NOMO-1 treated with dmso at 0.1 percent for 144 hours (cell line): ENCODE data around the gene BDNF.

Experiments used
- DNase-seq: peaks from one replicate; lab custom pipeline; 2025; ENCODE audit not compliant: unreplicated experiment; lab: John Stamatoyannopoulos, UW

The BDNF gene

DNA sequence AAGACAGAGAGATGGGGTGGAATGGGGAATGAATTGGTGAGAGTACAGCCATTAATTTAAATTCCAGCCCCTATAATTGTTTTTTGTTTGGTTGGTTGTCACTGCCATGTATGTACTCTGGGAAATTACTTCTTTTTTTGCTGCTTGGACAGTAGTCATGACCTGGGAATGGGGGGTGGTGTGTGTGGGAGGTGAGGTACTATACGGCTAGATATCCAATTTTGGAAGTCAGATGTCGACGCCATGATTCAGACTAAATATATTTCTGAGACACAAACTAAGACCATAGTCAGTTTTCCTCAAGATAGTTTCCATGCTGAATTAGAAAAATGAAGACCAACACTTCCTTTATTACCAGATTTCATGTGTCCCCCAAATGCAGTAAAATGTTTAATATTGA lies 7.4 kb upstream of the BDNF start:
- no peak for DNase-seq

- no peak for DNase-seq
Measured at GRCh38 chr11:27705873-27706820, 5.9 kb upstream of the BDNF start.

DNA sequence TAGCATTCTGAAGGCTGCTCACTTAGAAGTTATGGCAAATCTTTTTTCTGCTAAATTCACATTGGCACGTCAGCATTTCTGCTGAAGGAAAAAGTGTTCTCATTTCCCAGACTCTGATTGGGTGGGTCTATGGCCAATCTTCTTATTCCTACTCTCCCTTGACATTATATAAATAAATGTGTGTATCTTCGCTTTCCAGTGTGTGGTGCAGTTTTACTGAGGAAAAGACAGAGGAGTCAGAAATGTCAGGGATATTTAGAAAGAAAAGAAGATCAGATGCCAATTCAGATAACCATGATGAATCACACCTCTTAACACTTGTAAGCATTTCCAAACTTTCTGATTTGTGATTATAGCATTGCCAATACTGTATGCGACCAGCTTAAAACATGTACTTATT lies 3.2 kb upstream of the BDNF start:
- DNase-seq = no peak

- no peak for DNase-seq
Measured at GRCh38 chr11:27702811-27703210, 2.6 kb upstream of the BDNF start.

- peak; percentile 21 for DNase-seq
Measured at GRCh38 chr11:27701355-27702105, 1.3 kb upstream of the BDNF start.

DNA sequence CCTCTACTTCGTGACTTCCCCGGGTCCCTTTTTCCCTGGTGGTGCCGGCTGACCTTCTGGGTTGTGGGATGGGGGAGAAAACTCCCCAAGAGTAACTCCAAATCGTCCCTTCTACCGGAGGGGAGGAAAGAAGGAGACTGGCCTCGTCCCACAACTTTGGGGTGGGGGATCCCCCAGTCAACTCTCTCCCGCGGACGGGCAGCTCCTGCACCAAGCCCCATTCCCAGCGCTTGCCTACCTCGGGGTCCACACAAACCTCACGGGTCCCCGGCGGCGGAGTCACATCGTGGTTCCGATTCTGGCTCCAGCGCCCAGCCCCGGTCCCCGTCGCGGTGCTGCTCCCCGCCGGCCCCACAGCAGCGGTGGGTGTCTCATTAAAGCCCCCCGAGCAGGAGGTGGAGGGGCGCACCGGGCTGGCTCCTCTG lies 317 bp downstream of the BDNF start:
- DNase-seq = no peak

DNA sequence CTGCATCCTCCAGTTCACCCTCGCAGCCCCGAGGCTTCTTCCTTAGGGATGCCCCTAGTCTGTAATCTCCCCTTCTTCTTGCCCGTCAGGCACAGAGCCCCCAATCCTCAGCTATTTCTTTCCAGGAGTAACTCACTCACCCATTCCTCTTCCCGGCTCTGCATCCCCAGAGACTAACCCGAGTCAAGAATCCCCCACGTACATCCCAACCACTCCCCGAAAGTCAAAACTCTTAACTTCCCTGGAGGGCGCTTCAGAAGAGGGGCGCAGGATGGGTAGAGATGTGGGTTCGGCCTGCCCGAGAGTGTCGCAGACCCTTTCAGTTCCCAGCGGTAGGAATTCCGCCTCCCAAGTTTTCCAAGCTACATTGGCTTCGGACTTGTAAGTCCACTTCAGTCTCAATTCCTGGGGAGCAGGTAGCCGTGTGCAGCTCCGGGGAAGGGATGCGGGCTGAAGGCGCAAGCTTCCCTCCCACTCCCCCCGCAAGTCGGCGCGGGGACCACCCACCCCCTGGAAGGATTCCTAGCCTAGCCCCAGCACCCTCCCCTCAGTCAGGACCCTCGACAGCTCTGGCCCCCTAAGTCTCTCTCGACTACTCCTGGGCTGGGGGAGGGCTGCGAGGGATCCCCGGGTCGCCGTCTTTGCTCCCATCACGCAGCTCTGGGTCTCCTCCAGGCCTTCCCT lies 871 bp downstream of the BDNF start:
- no peak for DNase-seq

- peak; percentile 40 for DNase-seq
Measured at GRCh38 chr11:27698872-27699241, 1.4 kb downstream of the BDNF start.

- DNase-seq = no peak
Measured at GRCh38 chr11:27697679-27698275, 2.5 kb downstream of the BDNF start.

- DNase-seq = no peak
Measured at GRCh38 chr11:27696961-27697360, 3.3 kb downstream of the BDNF start.

GRCh38 chr11:27696115-27696514 lies 4.1 kb downstream of the BDNF start:
- no peak for DNase-seq

- DNase-seq = no peak
Measured at GRCh38 chr11:27694992-27695391, 5.3 kb downstream of the BDNF start.

DNA sequence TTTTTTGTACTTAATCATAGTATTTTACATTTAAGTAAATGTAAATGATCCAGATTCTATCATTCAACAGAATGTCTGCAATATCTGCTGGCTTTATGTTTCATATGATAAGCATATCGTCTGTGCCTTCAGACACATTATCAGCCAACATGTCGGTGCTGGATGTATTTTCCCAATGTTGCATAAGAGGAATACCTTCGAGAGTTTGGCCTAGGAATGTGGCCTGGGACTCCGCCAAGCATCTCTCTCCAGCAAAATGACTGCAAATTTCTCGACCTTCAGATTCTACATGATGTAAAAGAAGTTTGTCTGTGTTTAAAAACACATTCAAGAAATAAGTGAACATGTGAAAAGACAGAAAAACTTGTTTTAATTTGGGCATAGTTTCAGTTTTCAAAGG lies 6.9 kb downstream of the BDNF start:
- DNase-seq = no peak

- DNase-seq = no peak
Measured at GRCh38 chr11:27692781-27693180, 7.5 kb downstream of the BDNF start.

DNA sequence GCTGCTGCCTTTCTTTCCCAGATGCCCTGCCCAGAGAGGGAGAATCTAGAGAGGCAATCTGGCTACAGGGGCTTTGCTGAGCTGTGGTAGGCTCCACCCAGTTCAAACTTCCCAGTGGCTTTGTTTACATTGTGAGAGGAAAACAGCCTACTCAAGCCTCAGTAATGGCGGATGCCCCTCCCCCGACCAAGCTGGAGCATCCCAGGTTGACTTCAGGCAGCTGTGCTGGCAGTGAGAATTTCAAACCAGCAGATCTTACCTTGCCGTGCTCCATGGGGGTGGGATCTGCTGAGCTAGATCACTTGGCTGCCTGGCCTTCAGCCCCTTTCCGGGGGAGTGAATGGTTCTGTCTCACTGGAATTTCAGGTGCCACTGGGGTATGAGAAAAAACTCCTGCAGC lies 12.2 kb downstream of the BDNF start:
- DNase-seq = no peak

- DNase-seq = no peak
Measured at GRCh38 chr11:27681664-27682063, 18.6 kb downstream of the BDNF start.

GRCh38 chr11:27679136-27680015 lies 20.9 kb downstream of the BDNF start:
- no peak for DNase-seq

DNA sequence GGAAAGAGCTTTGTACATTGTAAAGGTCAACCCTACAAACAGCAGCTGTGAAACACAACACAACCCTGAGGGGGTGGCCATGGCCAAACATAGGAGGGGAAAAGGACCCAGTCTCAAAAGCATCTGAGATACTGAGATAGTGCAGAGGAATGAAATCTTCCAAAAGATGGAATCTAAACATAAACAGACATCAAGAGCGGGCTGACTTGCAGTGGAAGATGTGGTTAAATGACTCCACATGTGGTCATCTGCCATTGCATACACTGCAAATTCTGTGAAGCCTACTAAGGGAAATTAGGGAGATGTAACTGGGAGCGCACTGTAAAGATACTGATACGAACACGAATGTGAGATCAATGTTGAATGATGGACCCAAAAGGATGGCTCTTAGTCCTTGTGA lies 22.0 kb downstream of the BDNF start:
- no peak for DNase-seq

- DNase-seq = no peak
Measured at GRCh38 chr11:27677108-27677507, 23.1 kb downstream of the BDNF start.

GRCh38 chr11:27673979-27674663 lies 26.1 kb downstream of the BDNF start:
- no peak for DNase-seq
